AG04450 (cell line): ENCODE measurements around the gene FIGNL1. TPM values are rescaled to one million over a fixed set of nuclear protein-coding genes. Genes with fewer than 3 reads are reported as not detected.

Experiments
- CTCF ChIA-PET: fragments of 300-600, 350-600 bp; formaldehyde crosslinking; extraction: SDS; loops from one replicate; lab custom pipeline; 2022; ENCODE audit warnings: antibody characterized with exemption, inconsistent platforms; lab: Charles Lee
- POLR2A ChIA-PET: fragments of 350-600 bp; formaldehyde crosslinking; extraction: SDS; loops from one replicate; lab custom pipeline; 2021; ENCODE audit warnings: antibody characterized with exemption, inconsistent platforms; lab: Yijun Ruan, JAX
- DNase-seq: peaks from one replicate; pipeline ENCODE4 v3.0.0-alpha.2; 2011; ENCODE audit warnings: low read depth, low spot score
- H3K27ac ChIP-seq: one replicate; pipeline ENCODE4 v1.5.1; 2012; ENCODE audit warnings: low read depth, low read length, control low read depth
- H3K27me3 ChIP-seq: one replicate; pipeline ENCODE4 v1.6.0; 2012; ENCODE audit warnings: low read length; ENCODE audit not compliant: control insufficient read depth, insufficient read depth
- H3K4me3 ChIP-seq: 2 replicates; pipeline ENCODE4 v1.5.1; 2011; ENCODE audit warnings: mild to moderate bottlenecking, low read depth, low read length, control low read depth
- H3K9me3 ChIP-seq: 2 replicates; pipeline ENCODE4 v1.5.1; 2012; ENCODE audit warnings: low read length; ENCODE audit not compliant: control insufficient read depth, insufficient read depth
- polyA plus RNA-seq: library from polyadenylated mRNA; depleted of rRNA; stranded (reverse); fragments of >200 nt; gene quantifications from 2 replicates; pipeline ENCODE4 v1.2.3, GENCODE V29; 2011
- TF ChIP-seq, protein P1 (sequence below): IDR thresholded peaks from 2 replicates; pipeline ENCODE4 v1.5.1; 2011; ENCODE audit warnings: low read depth, low read length, control low read depth, inconsistent platforms

Gene FIGNL1
- polyA plus RNA-seq, 1 experiment, result 9.5 TPM

- DNase-seq, result no peak
- ChIA-PET POLR2A (no interaction called here), CTCF (interaction anchor here (1.0 to 1.3 kb wide), 4 partner anchors 13 to 737 kb away, joined by 3 read pairs; no protein-coding TSS in a partner anchor)
- Histone ChIP-seq H3K9me3 (no peaks in the 10 kb centered on the region), H3K27me3 (no peaks in the 10 kb centered on the region), H3K27ac (no peak overlapping the region), H3K4me3 (no peak overlapping the region)
- TF ChIP-seq, protein P1, sequence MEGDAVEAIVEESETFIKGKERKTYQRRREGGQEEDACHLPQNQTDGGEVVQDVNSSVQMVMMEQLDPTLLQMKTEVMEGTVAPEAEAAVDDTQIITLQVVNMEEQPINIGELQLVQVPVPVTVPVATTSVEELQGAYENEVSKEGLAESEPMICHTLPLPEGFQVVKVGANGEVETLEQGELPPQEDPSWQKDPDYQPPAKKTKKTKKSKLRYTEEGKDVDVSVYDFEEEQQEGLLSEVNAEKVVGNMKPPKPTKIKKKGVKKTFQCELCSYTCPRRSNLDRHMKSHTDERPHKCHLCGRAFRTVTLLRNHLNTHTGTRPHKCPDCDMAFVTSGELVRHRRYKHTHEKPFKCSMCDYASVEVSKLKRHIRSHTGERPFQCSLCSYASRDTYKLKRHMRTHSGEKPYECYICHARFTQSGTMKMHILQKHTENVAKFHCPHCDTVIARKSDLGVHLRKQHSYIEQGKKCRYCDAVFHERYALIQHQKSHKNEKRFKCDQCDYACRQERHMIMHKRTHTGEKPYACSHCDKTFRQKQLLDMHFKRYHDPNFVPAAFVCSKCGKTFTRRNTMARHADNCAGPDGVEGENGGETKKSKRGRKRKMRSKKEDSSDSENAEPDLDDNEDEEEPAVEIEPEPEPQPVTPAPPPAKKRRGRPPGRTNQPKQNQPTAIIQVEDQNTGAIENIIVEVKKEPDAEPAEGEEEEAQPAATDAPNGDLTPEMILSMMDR, result no peak
These were observed 24.8 kb downstream of the FIGNL1 start for GRCh38 chr7:50425318-50425717.

DNA sequence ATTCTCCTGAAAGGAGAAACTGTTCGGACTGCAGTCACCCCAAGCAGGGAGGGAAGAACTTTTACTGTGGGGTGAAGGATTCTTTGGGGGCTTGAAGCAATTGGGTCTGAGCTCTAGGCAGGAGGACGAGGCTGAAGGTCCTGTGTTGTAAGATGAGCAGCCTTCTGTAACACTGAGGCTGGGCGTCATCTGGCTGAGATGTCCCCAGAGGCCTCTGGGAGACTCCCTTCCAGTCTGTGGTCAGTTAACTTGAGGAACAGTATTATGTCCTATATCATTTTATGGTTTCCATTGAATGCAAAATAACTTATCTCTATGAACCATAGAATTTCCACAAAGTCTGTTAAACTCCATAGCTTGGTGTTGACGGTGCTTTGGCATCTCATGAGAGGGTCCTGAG, 26.3 kb downstream of the FIGNL1 start:
- Histone ChIP-seq H3K27ac (no peak overlapping the region), H3K4me3 (no peak overlapping the region), H3K27me3 (no peaks in the 10 kb centered on the region), H3K9me3 (no peaks in the 10 kb centered on the region)
- ChIA-PET CTCF (no interaction called here), POLR2A (no interaction called here)
- TF ChIP-seq, protein P1, result no peak
- no peak for DNase-seq

- ChIA-PET CTCF (no interaction called here), POLR2A (no interaction called here)
- no peaks in the 10 kb centered on the region for H3K27me3 ChIP-seq
- DNase-seq, result no peak
- no peak overlapping the region for H3K27ac ChIP-seq
- TF ChIP-seq, protein P1, result no peak
- H3K9me3 ChIP-seq, result no peaks in the 10 kb centered on the region
- no peak overlapping the region for H3K4me3 ChIP-seq
These were observed 27.3 kb downstream of the FIGNL1 start for GRCh38 chr7:50422858-50423257.

DNA sequence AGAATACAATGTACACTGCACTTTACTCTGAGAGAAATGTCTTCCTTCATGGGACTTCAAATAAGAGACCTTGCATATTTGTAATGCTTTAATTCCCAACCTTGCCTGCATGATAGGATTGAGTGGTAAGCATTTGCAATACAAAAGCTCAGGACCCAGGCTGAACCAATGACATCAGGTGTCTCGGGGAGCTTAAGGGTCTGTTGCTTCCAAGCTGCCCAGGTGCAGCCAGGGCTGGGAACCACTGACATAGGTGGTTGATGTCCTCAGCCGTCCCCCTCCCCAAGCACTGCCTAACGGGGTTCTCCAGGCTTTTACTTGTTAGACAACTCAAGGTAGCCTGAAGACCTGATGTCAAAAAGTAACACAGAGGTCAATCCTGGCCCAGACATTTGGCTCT, 29.1 kb downstream of the FIGNL1 start:
- no peak for DNase-seq
- POLR2A ChIA-PET, result no interaction called here

DNA sequence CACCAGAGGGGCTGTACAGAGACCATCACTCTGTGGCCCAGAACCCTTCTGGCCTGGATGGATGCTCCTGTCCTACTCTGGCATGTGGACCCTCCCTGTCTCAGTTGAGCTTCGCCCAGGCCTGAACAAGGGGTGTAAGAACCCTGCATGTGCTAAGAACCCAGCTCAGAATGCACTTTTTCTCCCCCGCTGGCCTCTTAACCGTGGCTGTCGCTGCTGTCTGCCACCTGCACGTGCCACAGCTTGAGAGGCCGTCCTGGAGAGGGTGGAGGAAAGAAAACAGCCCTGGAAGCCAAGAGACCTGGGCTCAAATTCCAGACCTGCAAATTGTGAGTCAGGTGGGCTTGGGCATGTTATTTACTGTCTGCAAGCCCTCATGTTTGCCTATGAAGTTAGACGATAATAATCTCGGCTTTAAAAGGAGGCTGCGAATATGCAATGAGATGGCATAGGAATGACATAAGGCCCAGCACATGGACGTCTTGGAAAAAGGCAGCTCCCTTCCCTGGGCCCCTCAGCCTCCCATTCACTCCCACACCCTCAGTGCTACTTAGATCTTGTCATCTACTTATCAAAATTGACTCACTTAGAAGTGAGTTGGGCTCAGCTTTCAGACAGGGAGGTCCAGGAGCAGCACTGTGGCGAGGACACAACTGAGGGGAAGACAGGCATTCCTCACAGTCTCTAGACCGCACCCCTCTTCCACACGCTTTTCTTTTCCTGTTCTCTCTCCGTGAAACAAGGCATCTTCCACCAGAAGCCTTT, 31.4 kb downstream of the FIGNL1 start:
- ChIA-PET POLR2A (no interaction called here), CTCF (interaction anchor here (0.6 to 2.8 kb wide), 20 partner anchors 8 to 744 kb away, joined by 3 to 23 read pairs (median 8); partner anchors contain the start of gene FIGNL1)
- no peaks in the 10 kb centered on the region for H3K9me3 ChIP-seq
- no peak overlapping the region for H3K4me3 ChIP-seq
- no peak overlapping the region for H3K27ac ChIP-seq
- peaks cover 3% of the 10 kb centered on the region for H3K27me3 ChIP-seq
- DNase-seq, result no peak
- TF ChIP-seq, protein P1, result no peak

More for the DNA sequence above, 29.1 kb downstream of the FIGNL1 start:
- Histone ChIP-seq H3K27ac (no peak overlapping the region), H3K4me3 (no peak overlapping the region), H3K27me3 (peaks cover 3% of the 10 kb centered on the region), H3K9me3 (no peaks in the 10 kb centered on the region)
- TF ChIP-seq, protein P1, result no peak
- CTCF ChIA-PET, result interaction anchor here (1.4 kb wide), 1 partner anchor 16 kb away, joined by 3 read pairs; no protein-coding TSS in a partner anchor
